NCI-H510A treated with DMSO at 0.1 percent for 48 hours (cell line): ENCODE measurements around the gene TUT1.
"Not testable (repeated sequence)": the region's sequence is repeated elsewhere in the genome, so short reads cannot be mapped to it uniquely, and the experiment has no call there.

ENCODE experiments used
- DNase-seq: peaks from one replicate; lab custom pipeline; 2025; lab: John Stamatoyannopoulos, UW

Gene TUT1

GRCh38 chr11:62591448-62592145 is at the start of gene TUT1:
TUT1 (minus strand) TSS chr11:62591523; CDS start chr11:62591485, 38 bp downstream.
- DNase-seq, result peak; percentile 98

GRCh38 chr11:62632492-62632891 is 41.2 kb upstream of the TUT1 start:
- DNase-seq, result no peak

GRCh38 chr11:62627713-62628112 is 36.4 kb upstream of the TUT1 start:
- no peak for DNase-seq

- no peak for DNase-seq
Measured at GRCh38 chr11:62622476-62623089, 31.3 kb upstream of the TUT1 start.

GRCh38 chr11:62621567-62622470 is 30.5 kb upstream of the TUT1 start, which contains the start of gene B3GAT3:
B3GAT3 (minus strand) TSS chr11:62621986; CDS start chr11:62621947, 39 bp downstream.
- peak; percentile 96 for DNase-seq

- no peak for DNase-seq
Measured at GRCh38 chr11:62621027-62621566, 29.8 kb upstream of the TUT1 start.

- DNase-seq, result not testable (repeated sequence)
Measured at GRCh38 chr11:62616957-62617356, 25.6 kb upstream of the TUT1 start.

- DNase-seq, result no peak
Measured at GRCh38 chr11:62615521-62615920, 24.2 kb upstream of the TUT1 start.

GRCh38 chr11:62614275-62614674 is 23.0 kb upstream of the TUT1 start:
- DNase-seq, result peak; percentile 43

GRCh38 chr11:62613291-62613778 is 22.0 kb upstream of the TUT1 start:
- no peak for DNase-seq

- peak; percentile 70 for DNase-seq
Measured at GRCh38 chr11:62612366-62613290, 21.3 kb upstream of the TUT1 start, which contains the start of the genes EML3 and ROM1. EML3 (minus strand) TSS chr11:62612775; CDS start chr11:62612457, 318 bp downstream. ROM1 (plus strand) TSS chr11:62613257; CDS start chr11:62613282, 25 bp downstream.

- peak; percentile 30 for DNase-seq
Measured at GRCh38 chr11:62611705-62612365, 20.5 kb upstream of the TUT1 start.

- no peak for DNase-seq
Measured at GRCh38 chr11:62610814-62611704, 19.7 kb upstream of the TUT1 start.

GRCh38 chr11:62610403-62610802 is 19.1 kb upstream of the TUT1 start:
- no peak for DNase-seq

- no peak for DNase-seq
Measured at GRCh38 chr11:62608776-62609175, 17.5 kb upstream of the TUT1 start.

- DNase-seq, result no peak
Measured at GRCh38 chr11:62607714-62608113, 16.4 kb upstream of the TUT1 start.

- DNase-seq, result no peak
Measured at GRCh38 chr11:62605902-62606301, 14.6 kb upstream of the TUT1 start.

GRCh38 chr11:62605467-62605866 is 14.1 kb upstream of the TUT1 start:
- no peak for DNase-seq

- DNase-seq, result no peak
Measured at GRCh38 chr11:62604460-62605120, 13.3 kb upstream of the TUT1 start.
